Cortex of kidney (tissue), 1 donor: ENCODE measurements around the gene RHBG.
"Not testable (repeated sequence)": the region's sequence is repeated elsewhere in the genome, so short reads cannot be mapped to it uniquely, and the experiment has no call there.

Source experiments
- DNase-seq: peaks from one replicate; lab custom pipeline; 2025; lab: John Stamatoyannopoulos, UW

RHBG gene, protein sequence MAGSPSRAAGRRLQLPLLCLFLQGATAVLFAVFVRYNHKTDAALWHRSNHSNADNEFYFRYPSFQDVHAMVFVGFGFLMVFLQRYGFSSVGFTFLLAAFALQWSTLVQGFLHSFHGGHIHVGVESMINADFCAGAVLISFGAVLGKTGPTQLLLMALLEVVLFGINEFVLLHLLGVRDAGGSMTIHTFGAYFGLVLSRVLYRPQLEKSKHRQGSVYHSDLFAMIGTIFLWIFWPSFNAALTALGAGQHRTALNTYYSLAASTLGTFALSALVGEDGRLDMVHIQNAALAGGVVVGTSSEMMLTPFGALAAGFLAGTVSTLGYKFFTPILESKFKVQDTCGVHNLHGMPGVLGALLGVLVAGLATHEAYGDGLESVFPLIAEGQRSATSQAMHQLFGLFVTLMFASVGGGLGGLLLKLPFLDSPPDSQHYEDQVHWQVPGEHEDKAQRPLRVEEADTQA

DNA sequence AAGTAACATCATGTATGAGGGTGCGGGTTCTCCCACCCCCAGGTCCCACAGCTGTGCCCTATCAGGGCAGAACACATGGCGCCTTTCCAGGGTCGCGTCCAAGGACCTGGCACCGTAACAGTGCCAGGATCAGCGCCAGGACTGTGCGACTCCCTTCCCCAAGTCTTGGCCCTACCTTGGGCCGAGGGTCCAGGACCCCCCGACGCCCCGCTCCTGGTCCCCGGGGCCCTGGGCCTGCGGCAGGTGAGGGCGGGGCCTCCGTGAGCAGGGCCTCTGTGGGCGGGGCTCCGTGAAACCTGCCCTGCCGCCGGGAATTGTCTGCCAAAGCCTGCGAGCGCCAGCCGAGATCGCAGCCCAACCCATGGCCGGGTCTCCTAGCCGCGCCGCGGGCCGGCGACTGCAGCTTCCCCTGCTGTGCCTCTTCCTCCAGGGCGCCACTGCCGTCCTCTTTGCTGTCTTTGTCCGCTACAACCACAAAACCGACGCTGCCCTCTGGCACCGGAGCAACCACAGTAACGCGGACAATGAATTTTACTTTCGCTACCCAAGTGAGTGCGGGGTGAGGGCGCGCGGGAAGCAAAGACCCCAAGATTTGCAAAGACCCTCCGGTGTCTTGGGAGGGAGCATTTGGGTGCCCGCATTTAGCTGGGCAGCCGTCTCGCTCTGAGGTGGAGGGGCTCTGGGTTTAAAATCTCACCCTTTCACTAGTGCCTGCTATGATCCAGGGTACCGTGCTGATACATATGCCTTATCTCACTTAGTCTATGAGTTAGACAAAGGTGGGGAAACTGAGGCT is at the start of gene RHBG:
TSS of gene RHBG (plus strand) at position 323 of the 796 bp plus-strand sequence. CDS start at position 362, 39 bp downstream.
- no peak for DNase-seq

DNA sequence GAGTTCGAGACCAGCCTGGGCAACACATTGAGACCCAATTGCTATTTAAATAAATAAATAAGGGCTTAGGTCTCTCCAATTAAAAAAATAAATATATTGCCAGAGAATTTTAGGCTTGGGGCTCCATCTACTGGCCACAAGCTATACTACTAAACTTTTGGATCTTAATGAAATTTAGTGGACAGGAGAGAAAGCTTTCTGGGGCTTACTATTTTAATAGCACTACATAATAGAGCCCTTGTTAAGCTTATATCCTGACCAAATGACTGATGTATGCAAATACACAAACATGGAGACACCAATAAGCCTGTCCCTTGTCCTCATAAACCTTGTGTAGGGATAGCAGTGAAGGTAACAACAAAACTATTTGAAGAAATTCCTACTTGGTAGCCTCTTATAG is 49.3 kb upstream of the RHBG start:
- no peak for DNase-seq

DNA sequence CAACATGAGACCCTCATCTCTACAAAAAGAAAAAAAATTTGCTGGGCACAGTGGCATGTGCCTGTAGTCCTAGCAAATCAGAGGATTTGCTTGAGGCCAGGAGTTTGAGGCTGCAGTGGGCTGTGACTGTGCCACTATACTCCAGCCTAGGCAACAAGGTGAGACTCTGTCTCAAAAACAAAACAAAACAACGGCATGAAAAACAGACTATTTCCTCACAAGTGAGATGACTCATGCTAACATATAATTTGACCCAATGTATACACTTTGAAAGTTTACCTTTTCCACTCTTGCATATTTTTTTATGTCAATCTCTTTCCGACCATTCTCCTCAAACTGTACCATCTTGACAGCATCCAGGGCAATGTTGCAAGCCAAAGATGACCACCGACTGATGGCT is 48.5 kb upstream of the RHBG start:
- no peak for DNase-seq

DNA sequence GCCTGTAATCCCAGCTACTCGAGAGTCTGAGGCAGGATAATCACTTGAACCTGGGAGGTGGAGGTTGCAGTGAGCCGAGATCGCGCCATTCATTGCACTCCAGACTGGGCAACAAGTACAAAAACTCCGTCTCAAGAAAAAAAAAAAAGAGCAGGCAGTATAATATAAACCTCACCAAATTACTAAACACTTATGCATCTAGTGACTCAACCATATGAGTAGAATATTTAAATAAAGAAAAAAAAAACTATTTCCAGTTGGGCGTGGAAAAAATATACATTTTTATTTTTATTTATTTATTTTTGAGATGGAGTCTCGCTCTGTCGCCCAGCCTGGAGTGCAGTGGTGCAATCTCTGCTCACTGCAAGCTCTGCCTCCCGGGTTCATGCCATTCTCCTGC is 45.8 kb upstream of the RHBG start:
- DNase-seq, result not testable (repeated sequence)

DNA sequence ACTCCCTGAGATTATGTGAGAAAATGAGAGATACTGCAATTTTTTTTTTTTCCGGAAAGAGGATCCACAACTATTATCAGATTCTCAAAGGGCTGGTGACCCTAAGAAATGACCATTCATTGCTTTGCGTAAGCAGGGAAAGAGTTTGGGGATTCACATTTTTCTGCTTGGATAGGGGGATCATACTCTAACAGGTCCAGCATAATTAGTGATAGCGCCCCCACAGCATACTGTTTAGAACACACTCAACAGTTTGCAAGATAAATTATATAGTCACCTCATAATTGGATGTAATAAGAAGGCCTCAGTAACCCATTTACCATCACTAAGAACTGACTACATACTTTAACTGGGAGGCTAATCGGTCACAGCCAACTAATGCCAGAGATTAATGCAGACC is 32.8 kb upstream of the RHBG start:
- DNase-seq, result no peak

DNA sequence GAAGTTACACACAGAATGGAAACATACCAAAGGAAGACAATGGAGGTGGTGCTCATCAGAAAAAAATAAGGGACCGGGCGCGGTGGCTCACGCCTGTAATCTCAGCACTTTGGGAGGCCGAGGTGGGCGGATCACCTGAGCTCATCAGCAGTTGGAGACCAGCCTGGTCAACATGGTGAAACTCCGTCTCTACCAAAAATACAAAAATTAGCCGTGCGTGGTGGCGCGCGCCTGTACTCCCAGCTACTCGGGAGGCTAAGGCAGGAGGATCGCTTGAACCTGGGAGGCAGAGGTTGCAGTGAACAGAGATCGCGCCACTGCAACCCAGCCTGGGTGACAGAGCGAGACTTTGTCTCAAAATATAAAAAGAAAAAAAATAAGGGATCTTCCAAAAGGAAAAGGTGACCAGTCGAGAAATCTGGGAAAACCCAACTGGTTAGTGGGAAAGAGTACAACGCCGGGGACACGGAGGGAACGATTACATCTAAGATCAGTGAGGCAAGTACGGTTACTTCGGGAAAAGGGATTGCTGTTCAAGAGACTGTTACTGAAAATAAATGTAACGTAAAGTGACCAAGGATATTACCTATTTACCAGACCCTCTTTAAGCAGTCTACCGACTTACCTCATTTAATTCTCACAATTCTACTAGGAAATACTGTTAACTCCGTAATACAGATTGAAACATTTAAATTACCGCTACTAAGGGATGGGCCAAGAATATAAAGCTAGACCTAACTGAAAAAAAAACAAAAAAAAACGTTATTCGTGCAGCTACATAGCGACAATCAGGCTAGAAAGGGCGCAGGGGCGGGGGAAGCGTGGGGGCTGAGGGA is 31.7 kb upstream of the RHBG start:
- DNase-seq, result no peak

DNA sequence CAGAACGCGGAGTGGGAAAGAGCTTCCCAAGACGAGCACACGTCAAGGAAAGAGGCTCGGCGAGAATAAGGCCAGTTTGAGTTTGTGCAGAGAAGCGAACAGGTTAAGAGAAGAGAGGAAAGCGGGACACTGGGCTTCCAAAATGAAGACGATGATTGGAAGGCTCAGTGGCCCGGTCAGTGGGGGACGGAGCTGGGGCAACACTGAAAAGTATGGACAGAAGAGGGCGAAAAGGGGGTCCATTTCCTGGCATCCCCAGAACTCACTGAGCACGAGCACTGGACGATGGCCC is 31.2 kb upstream of the RHBG start:
- no peak for DNase-seq

DNA sequence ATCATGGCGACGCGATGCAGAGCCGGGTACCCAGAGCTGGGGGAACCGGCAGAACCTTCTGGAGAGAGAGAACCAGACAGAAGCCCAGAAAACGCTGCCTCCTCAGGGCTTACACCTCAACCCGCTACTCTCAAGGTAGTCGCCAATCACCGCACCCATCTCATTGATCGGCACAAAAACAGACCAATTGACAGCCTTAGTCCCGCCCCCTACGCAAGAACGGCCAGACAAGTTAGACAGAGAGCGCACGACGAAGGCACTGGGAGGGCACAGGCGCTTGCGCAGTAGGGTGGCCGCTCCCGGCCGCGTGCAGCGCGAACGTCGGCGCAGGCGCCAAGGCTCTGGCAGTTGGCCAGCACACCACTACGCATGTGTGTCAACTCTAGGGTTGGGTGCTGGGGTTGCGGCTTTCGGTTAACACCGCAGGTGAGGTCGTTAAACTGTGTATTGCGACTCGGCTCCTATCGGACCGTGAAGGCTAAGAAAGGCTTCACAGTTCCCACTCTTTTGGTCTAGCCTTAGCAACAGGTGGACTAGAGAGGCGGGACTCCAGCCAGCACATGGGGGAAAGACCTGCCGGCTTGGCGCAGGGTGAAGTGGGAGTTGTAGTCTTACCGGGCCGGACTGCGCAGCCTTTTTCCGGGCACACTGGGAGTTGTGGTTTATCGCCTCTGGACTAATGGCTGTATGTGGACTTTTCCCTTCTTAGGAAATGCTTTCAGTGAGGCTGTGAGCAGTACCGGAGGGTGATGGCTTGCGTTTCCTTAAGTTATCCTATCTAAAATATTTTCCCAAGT is 30.6 kb upstream of the RHBG start, which contains the start of the genes CCT3 and TSACC:
TSS of gene CCT3 (minus strand) at position 113 of the 797 bp plus-strand sequence. CDS start at position 5, 108 bp downstream.
TSS of gene TSACC (plus strand) at position 347 of the 797 bp plus-strand sequence. CDS start 1,232 bp downstream, outside the sequence.
- peak; percentile 96 for DNase-seq

DNA sequence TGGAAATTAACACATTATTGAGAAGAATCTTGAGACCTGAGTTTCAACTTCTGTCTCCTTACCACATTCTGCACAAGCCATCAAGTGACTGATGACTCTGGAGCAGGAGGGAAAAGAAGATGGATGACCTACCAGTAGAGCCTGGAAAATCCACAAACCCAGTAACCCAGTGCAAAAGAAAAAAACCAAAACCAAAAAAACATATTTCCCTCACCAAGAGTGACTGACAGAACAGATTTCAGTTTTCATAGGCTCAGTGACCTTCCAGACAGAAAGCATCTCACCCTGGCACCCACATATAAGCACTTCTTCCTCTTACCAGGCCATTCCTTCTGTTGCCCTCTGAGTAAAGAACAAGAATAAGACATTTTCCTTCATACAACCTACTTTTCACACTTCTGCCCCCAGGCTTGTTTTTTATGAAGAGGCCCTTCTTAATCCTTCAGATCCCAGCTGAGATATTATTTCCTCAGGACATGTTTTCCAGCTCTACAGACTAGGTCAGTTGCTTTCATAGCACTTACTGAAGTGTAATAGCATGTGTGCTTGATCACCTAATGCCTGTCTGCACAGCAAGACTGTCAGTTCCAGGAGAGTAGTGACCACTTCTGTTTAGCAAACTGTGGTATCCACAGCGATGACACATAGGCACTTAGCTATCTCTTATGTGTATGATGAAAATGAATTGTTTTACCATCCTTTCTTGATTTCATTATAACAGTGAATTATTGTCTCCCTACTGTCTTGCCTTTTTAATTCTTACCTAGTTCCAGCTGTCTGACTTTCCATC is 26.6 kb upstream of the RHBG start:
- DNase-seq, result no peak

DNA sequence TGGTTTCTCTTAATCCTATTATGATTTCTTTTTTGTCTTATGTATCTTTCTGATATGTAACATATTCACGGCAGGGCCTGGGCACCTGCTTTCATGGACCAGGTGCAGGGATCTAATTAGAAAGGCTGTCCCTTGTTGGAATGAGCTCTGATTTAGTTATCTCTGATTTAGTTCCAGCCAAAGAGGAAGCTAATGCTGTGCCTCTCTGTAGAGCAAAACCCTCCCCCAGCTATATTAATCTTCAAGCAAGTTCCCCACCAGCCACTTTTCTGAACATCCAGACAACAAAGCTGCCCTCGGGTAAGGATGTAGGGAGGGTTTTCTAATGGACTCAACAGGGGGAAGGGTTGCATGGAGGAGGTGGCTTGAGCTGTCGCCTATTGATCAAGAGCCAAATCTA is 24.6 kb upstream of the RHBG start:
- no peak for DNase-seq

DNA sequence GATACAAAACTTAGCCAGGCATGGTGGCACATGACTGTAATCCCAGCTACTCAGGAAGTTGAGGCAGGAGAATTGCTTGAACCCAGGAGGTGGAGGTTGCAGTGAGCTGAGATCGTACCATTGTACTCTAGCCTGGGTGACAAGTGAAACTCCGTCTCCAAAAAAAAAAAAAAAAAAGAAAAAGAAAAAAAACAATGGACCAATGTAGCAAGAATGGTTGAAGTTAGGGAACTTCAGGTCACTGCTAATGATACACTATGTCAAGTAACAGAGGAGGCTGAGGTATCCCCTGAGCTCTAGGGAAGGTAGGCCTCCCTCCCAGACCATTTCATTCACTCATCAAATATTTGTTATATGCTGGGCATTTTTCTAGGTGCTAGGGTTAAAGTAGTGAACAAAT is 23.0 kb upstream of the RHBG start:
- not testable (repeated sequence) for DNase-seq

DNA sequence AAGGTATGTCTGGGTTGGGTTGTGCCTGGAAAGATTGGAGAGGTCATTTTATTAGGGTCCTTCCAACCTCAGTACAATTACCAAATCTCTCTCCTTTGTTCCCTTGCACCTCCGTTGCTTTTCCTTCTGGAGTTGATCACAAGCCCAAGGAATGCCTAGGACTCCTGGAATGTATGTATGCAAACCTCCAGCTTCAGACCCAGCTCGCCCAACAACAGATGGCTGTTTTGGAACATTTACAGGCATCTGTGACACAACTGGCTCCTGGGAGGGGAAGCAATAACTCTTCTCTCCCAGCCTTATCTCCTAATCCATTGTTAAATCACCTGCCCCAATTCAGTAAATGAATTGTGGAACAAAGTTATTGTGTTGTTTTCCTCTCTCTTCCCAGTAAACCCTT is 22.4 kb upstream of the RHBG start:
- DNase-seq, result no peak

DNA sequence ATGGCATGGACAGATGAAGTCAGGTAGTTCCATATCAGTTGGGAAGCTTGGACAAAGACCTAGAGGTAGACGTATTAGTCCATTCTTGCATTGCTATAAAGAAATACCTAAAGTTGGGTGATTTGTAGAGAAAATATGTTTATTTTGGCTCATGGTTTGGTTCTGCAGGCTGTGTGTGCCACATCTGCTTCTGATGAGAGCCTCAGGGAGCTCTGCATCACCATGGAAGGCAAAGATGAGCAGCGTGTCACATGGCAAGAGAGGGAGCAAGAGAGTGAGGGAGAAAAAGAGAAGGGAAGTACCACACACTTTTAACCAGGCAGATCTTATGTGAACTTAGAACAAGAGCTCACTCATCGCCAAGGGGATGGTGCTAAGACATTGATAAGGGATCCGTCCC is 21.7 kb upstream of the RHBG start:
- DNase-seq, result no peak

DNA sequence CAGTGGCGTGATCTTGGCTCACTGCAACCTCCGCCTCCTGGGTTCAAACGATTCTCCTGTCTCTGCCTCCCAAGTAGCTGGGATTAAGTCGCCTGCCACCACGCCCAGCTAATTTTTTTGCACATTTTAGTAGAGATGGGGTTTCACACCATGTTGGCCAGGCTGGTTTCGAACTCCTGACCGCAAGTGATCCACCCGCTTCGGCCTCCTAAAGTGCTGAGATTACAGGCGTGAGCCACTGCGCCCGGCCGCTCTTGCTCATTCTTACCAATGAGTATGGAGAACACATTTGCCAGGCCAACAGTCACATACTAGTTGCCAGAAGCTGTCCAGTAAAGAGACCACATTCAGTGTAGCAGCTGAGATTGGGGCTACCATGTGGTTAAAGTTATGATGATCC is 16.5 kb upstream of the RHBG start:
- DNase-seq, result not testable (repeated sequence)

DNA sequence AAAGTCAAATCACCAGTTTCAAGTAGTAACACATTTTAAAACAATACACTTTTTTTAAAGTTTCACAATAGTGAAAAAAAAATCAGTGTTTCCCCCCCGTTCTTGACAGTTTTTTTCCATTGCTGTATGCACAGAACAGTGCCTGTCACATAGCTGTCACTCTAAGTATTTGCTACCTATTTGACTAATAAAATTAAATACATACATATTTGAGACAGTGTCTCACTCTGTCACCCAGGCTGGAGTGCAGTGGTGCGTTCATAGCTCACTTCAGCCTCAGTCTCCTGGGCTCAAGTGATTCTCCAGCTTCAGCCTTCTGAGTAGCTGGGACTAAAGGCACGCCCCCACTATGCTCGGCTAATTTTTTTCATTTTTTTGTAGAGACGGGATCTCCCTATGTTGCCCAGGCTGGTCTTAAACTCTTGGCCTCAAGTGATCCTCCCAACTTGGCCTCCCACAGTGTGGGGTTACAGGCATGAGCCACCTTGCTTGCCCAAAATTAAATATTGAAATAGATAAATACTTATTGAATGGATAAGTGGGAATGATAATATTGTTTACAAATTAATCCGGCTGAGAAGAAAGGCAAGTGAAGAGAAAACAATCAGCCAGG is 12.6 kb upstream of the RHBG start:
- no peak for DNase-seq

DNA sequence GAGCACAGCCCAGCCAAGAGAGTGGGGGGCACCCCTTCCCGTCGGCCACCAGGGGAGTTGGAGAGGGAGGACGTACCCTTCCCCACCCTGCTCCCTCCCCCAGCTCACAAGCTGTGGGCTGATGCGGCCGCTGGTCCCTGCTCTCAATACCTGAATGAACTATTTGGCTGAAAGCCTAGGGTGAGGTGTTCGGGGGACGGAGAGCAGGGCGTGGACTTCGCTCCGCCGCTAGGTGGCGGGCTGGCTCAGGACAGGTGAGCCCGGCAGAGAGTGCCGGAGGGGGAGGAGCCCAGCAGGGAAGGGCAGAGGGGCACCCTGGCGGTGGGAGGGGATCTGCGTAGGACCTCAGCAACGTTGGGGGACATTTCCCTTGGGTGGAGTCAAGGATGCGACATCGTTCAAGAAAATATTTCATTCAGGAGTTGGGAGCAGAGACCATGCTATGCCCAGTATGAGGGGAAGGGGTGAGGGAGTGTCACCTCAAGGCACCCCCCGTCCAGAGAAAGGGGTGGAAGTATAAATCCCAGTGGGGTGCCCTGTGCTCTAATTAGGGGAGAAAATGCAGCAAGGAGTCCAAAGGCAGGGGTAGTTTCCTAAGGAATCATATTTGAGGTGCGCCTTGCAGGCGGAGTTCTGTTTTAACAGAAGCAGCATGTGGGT is 12.0 kb upstream of the RHBG start:
- DNase-seq, result no peak

DNA sequence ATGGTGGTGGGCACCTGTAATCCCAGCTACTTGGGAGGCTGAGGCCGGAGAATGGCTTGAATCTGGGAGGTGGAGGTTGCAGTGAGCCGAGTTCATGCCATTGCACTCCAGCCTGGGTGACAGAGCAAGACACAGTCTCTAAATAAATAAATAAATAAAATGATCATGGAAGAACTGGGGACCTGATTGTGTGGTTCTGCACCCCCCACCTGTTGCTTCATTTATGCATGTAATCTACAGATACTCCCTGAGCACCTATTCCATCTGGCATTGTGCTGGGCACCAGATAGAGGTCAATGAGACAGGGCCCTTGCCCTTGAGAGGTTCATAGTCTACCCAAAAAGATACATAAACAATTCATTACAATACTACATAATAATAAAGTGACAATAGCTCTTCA is 11.0 kb upstream of the RHBG start:
- DNase-seq, result no peak

DNA sequence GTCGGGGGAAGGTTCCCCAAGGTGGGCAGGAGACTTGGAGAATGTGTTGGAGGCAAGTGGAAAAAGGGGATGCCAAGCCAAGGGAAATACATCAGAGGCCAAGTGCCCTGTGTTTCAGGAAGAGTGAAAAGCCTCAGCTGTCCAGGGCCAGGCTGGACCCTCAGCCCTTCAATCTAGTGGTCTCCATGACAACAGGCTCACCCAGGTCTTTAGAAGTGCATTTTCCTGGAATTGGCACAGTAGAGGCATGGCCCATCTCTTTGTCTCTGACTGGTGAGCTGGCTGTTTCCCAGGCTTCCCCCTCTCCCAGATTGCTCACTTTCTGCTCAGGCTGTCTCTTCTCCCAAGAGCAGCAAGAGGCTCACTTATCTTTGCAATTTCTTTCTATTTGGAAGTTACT is 10.4 kb upstream of the RHBG start:
- no peak for DNase-seq

DNA sequence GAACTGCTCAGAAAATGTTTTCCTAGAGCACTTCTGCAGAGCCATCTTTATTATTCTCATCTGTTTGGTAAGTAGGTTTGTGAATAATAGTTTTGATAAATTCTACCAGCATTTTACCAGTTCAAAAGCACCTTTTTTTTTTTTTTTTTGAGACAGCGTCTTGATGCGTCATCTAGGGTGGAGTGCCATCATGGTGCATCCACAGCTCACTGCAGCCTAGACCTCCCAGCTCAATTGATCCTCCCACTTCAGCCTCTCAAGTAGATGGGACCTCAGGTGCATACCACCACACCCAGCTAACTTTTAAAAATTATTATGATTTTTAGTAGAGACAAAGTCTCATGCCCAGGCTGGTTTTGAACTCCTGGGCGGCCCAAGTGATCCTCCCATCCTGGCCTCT is 9.8 kb upstream of the RHBG start:
- DNase-seq, result no peak

DNA sequence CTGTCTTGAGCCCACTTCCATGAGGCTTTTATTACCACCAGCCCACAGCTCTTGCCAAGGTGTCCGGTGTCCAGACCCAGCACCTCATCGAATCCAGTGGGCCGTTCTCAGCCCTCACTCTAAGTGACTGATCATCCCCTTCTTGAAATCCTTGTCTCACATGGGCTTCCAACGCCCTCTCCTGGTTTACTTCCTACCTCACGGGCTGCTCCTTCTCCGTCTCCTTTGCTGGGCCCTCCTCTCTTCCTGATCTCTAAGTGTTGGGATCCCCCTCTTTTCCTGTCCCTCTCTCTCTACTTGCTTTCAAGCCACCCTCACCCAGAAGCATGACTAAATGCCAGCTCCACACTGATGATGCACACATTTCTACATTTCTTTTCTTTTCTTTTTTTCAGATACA is 9.0 kb upstream of the RHBG start:
- DNase-seq, result no peak
